ENCODE measurements around the gene CDK5RAP2.

The CDK5RAP2 gene

DNA sequence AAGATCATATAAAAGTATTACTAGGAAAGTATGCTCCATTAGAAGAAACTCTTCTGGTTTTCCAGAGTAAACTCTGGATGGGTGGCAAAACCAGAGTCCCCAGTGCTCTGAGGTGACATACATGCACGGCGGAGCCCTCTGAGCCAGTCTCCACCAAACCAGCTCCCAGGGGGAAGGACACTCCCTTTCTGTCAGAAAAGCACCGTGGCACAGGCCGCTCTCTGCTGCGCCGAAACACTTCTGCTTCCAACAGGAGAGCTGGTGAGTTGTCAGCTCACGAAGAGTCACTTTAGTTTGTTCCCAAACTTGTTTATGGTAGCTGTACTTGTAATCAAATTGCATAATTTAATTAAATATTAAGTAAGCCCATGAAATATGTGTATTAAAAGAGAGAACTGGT, 184.6 kb downstream of the CDK5RAP2 start:
- no peak for DNase-seq

GRCh38 chr9:120394058-120394669, 185.8 kb downstream of the CDK5RAP2 start:
- DNase-seq, result no peak

- no peak for DNase-seq
Measured at GRCh38 chr9:120393386-120394057, 186.4 kb downstream of the CDK5RAP2 start.

DNA sequence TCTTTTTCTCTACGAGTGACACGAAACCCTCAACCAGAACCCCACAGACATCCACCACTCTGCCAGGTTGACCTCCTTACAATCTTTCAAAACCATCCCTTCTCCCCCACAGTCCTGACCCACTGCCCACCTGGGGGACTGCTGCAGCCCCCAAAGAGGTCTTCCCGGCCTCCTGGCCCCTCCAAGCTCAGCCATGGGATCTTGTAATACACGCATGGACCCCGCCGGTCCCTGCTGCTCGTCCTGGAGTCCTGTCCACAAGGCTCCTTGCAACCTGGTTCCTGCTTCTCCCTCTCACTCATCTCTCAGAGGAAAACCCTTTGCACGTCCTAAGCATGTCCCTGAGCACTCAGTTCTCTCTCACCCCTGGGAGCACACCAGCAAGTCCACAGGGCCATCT, 187.3 kb downstream of the CDK5RAP2 start:
- DNase-seq, result no peak

- DNase-seq, result no peak
Measured at GRCh38 chr9:120392245-120392644, 187.7 kb downstream of the CDK5RAP2 start.

GRCh38 chr9:120391691-120392090, 188.3 kb downstream of the CDK5RAP2 start:
- no peak for DNase-seq

DNA sequence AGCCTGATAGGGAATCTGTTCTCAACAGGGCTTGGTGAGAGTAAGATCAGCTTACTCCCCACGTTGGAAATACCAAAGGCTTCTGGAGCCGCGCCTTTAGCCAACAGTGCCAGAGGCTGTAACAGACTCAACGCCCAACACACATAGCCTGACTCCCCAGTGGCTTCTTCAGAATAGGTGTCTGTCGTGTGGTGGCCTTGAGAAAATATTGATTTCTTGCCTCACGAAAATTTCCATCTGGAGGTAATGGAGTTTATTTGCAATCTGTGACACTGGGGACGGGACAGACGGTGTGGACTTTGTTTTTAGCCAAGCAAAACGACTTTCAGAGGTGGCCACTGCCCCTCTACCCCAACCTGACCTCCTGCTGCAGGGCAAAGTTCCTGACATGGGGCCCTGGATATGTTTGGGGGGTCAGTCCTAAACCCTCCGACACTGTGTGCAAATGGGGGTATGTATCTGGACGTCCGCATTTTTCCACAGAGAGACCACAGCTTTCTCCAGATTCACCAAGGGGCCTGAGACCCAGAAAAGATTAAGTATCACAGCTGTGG, 189.3 kb downstream of the CDK5RAP2 start:
- no peak for DNase-seq

DNA sequence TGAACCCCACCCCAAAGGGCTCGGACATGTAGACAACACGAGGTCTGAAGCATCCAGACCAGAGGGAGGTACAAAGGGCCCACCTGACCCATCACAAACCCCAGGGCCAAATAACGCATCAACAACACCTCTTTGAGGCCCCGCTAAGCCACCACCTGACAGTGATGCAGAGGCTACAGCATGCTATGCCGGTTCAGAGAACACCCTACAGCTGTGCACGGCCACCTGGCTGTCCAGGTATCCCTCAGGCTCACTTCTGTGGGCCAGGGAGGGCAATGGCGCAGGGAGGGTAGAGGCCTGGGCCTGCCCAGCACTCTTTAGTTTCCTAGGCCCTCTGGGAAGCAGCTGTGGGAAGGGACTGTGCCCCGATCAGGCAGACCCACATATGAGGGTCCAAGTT, 190.1 kb downstream of the CDK5RAP2 start:
- no peak for DNase-seq

- DNase-seq, result no peak
Measured at GRCh38 chr9:120389300-120389699, 190.7 kb downstream of the CDK5RAP2 start.

- DNase-seq, result no peak
Measured at GRCh38 chr9:120388003-120388855, 191.7 kb downstream of the CDK5RAP2 start.

DNA sequence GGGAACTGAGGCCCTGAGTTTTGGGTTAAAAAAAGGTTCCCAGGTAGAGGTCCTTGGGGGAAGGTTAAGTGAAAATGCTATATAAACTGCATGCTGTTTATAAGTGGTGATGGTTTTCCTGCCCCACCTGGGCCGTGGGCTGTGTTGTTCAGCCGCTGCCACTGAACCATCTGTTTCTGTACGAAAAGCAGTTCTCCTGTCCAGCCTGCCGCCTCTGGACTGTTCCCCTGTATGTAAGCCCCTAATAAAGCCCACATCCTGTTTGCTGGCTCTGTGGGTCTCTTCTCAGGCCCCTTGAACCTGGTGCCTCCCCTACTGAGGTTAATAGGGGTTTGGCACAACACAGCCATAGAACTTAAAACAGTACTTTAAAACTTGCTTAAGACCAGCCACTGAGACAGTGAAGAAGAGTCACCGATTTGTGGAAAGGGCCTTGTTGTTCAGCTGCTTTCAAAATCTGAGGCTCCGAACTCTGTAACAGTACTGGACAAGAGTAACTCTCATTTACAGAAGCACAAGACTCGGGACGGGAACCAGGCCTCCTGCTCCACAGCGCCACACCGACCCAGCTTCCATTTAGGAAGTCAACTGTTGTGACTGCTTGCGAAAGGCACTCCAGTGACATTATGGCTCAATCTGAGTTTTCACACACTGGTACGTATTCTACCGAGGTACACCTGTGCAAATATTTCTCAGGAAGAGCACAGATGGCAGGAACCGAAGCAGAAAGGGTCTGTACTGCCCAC, 192.5 kb downstream of the CDK5RAP2 start:
- DNase-seq, result no peak

GRCh38 chr9:120386390-120387131, 193.4 kb downstream of the CDK5RAP2 start:
- DNase-seq, result no peak

- DNase-seq, result no peak
Measured at GRCh38 chr9:120385606-120386389, 194.2 kb downstream of the CDK5RAP2 start.

DNA sequence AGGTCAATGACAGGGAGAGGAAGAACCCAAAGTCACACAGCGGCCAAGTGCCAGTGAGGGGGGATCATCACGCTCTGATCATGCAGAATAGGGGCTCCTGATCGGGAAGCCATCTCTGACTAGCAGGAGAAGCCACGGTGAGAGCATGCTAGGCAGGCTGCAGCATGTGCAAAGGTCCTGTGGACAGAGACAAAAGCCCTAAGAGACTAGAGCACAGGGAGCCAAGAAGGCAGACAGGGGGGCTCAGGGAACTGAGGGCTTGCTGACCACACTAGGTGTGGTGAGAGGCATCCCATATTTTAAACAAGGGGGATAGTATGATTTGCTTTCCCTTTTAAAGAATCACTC, 195.1 kb downstream of the CDK5RAP2 start:
- no peak for DNase-seq

GRCh38 chr9:120383999-120384924, 195.7 kb downstream of the CDK5RAP2 start:
- DNase-seq, result no peak

DNA sequence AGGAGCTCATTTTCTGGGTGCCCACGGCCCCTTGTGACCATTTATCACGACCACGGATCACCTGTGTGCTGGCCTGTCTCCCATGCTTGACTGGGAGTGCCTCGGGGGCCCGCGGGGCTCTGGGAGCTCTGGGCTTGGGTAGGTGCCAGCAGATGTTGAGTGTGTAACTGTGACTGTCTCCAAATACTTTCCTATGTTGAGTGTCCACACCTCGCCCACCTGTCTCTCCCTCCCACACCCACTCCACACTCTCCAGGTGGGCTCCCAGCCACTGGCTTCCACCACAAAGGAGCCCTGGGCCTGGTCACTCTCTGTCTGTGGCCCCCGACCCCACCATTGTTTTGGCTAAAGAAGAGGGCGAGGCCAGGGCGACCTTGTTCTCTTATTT, 196.4 kb downstream of the CDK5RAP2 start:
- no peak for DNase-seq

GRCh38 chr9:120382453-120382852, 197.5 kb downstream of the CDK5RAP2 start:
- no peak for DNase-seq

- no peak for DNase-seq
Measured at GRCh38 chr9:120381839-120382238, 198.1 kb downstream of the CDK5RAP2 start.

GRCh38 chr9:120379611-120380010, 200.4 kb downstream of the CDK5RAP2 start:
- DNase-seq, result no peak

GRCh38 chr9:120378680-120379079, 201.3 kb downstream of the CDK5RAP2 start:
- DNase-seq, result no peak
